ENCODE results near the gene TSR3. TPM values are rescaled to one million over a fixed set of nuclear protein-coding genes. Genes with fewer than 3 reads are reported as not detected.

Gene TSR3
- total RNA-seq, 1 donor from 2014 or later, result 43.8 TPM

GRCh38 chr16:1367486-1368174, 16.0 kb upstream of the TSR3 start:
- no peak for TF ChIP-seq CTCF (IDR thresholded peaks at IDR 0.05)
- Histone ChIP-seq H3K27me3 (no peaks in the 10 kb centered on the region), H3K36me3 (peaks cover 51% of the 10 kb centered on the region), H3K9me3 (no peaks in the 10 kb centered on the region), H3K4me1 (no peaks in the 10 kb centered on the region), H3K27ac (no peak overlapping the region), H3K4me3 (no peak overlapping the region)
- DNase-seq (no peak), ATAC-seq (no peak)
- intact Hi-C loops (cut with DNase I), result no loop called here

GRCh38 chr16:1366712-1367299, 15.1 kb upstream of the TSR3 start:
- no peaks in the 10 kb centered on the region for H3K27me3 ChIP-seq
- ATAC-seq (no peak), DNase-seq (no peak)
- intact Hi-C loops (cut with DNase I), result no loop called here
- H3K4me3 ChIP-seq, result no peak overlapping the region
- no peaks in the 10 kb centered on the region for H3K4me1 ChIP-seq
- H3K36me3 ChIP-seq, result peaks cover 59% of the 10 kb centered on the region
- no peak overlapping the region for H3K27ac ChIP-seq
- TF ChIP-seq CTCF (IDR thresholded peaks at IDR 0.05), result no peak
- H3K9me3 ChIP-seq, result no peaks in the 10 kb centered on the region

- ATAC-seq (peak; percentile 5), DNase-seq (no peak)
- H3K27ac ChIP-seq, result no peak overlapping the region
- no peak for TF ChIP-seq CTCF (IDR thresholded peaks at IDR 0.05)
- no peak overlapping the region for H3K4me3 ChIP-seq
- no peaks in the 10 kb centered on the region for H3K27me3 ChIP-seq
- intact Hi-C loops (cut with DNase I), result no loop called here
- no peaks in the 10 kb centered on the region for H3K9me3 ChIP-seq
- peaks cover 63% of the 10 kb centered on the region for H3K36me3 ChIP-seq
- H3K4me1 ChIP-seq, result no peaks in the 10 kb centered on the region
Measured at GRCh38 chr16:1366060-1366711, 14.5 kb upstream of the TSR3 start.

GRCh38 chr16:1364510-1364909, 12.8 kb upstream of the TSR3 start:
- DNase-seq (no peak), ATAC-seq (no peak)
- H3K27ac ChIP-seq, result no peak overlapping the region
- H3K9me3 ChIP-seq, result no peaks in the 10 kb centered on the region
- intact Hi-C loops (cut with DNase I), result no loop called here
- H3K36me3 ChIP-seq, result peaks cover 68% of the 10 kb centered on the region
- H3K4me3 ChIP-seq, result no peak overlapping the region
- no peaks in the 10 kb centered on the region for H3K4me1 ChIP-seq
- TF ChIP-seq CTCF (IDR thresholded peaks at IDR 0.05), result no peak
- no peaks in the 10 kb centered on the region for H3K27me3 ChIP-seq

- intact Hi-C loops (cut with DNase I), result no loop called here
- DNase-seq, result peak; percentile 77
- Histone ChIP-seq H3K27me3 (no peaks in the 10 kb centered on the region), H3K4me1 (no peaks in the 10 kb centered on the region), H3K4me3 (no peak overlapping the region), H3K9me3 (no peaks in the 10 kb centered on the region), H3K36me3 (peaks cover 69% of the 10 kb centered on the region), H3K27ac (no peak overlapping the region)
- ATAC-seq, result peak; percentile 89
- TF ChIP-seq CTCF (IDR thresholded peaks at IDR 0.05), result peak; percentile 67
Measured at GRCh38 chr16:1363501-1364041, 11.9 kb upstream of the TSR3 start.
